SK-N-SH (cell line): Measurements from ENCODE around the gene F9. TPM values are rescaled to one million over a fixed set of nuclear protein-coding genes. Genes with fewer than 3 reads are reported as not detected.

Source experiments
- CTCF ChIA-PET: fragments of 300-600, 350-600 bp; formaldehyde crosslinking; extraction: SDS; loops from one replicate; lab custom pipeline; 2021; lab: Yijun Ruan, JAX
- POLR2A ChIA-PET: fragments of 350-600 bp; sonication (Branson Sonifier 250); formaldehyde crosslinking; extraction: SDS; loops from one replicate; lab custom pipeline; 2020; ENCODE audit warnings: antibody characterized with exemption, inconsistent platforms; lab: Yijun Ruan, JAX
- DNase-seq: peaks from one replicate; pipeline ENCODE4 v3.0.0; 2012
- H2AFZ ChIP-seq: fragments of 200-600 bp; sonication (generic); 2 replicates; pipeline ENCODE4 v1.8.1; 2016; ENCODE audit warnings: antibody characterized with exemption, mild to moderate bottlenecking, low read depth
- H3F3A ChIP-seq: fragments of 200-600 bp; sonication (generic); replicated peaks from 2 replicates; pipeline ENCODE3; 2016; ENCODE audit warnings: antibody characterized with exemption, mild to moderate bottlenecking; ENCODE audit not compliant: insufficient read depth
- H3K27ac ChIP-seq, 2 experiments: fragments of 200-500 bp in 1 of 2; fragments of 200-600 bp in 1 of 2; sonication (Bioruptor generic) in 1 of 2; sonication (generic), shearing (Covaris generic) in 1 of 2; 2 replicates each; pipeline versions ENCODE4 v1.5.1 to v1.6.1; 2014 to 2016; ENCODE audit warnings: low read depth in 2 of 2, inconsistent platforms in 1 of 2, low read length in 1 of 2, mild to moderate bottlenecking in 1 of 2, mixed read lengths in 1 of 2
- H3K27me3 ChIP-seq: fragments of 200-600 bp; sonication (generic), shearing (Covaris generic); 2 replicates; pipeline ENCODE4 v1.6.1; 2016; ENCODE audit warnings: mixed run types; ENCODE audit not compliant: insufficient read depth
- H3K36me3 ChIP-seq, 2 experiments: fragments of 200-500 bp in 1 of 2; fragments of 200-600 bp in 1 of 2; sonication (Bioruptor generic) in 1 of 2; sonication (generic) in 1 of 2; replicated peaks in 1 of 2; 2 replicates each; pipeline versions ENCODE3 to v1.5.1; 2014 to 2016; ENCODE audit warnings: low read length in 1 of 2, mild to moderate bottlenecking in 1 of 2; ENCODE audit not compliant: insufficient read depth in 2 of 2, control insufficient read depth in 1 of 2
- H3K4me1 ChIP-seq, 2 experiments: fragments of 200-500 bp in 1 of 2; fragments of 200-600 bp in 1 of 2; sonication (Bioruptor generic) in 1 of 2; sonication (generic), shearing (Covaris generic) in 1 of 2; 2 replicates each; pipeline versions ENCODE4 v1.5.1 to v1.6.1; 2014 to 2016; ENCODE audit warnings: low read depth in 1 of 2, low read length in 1 of 2, mixed run types in 1 of 2; ENCODE audit not compliant: insufficient read depth in 2 of 2, control insufficient read depth in 1 of 2
- H3K4me2 ChIP-seq: fragments of 200-600 bp; sonication (generic), shearing (Covaris generic); 2 replicates; pipeline ENCODE4 v1.6.1; 2017; ENCODE audit warnings: mixed run types
- H3K4me3 ChIP-seq, 2 experiments: fragments of 200-500 bp in 1 of 2; fragments of 200-600 bp in 1 of 2; sonication (Bioruptor generic) in 1 of 2; sonication (generic), shearing (Covaris generic) in 1 of 2; 2 replicates each; pipeline versions ENCODE4 v1.5.1 to v1.8.1; 2014 to 2016; ENCODE audit warnings: low read depth in 2 of 2, inconsistent platforms in 1 of 2, low read length in 1 of 2, mild to moderate bottlenecking in 1 of 2, mixed read lengths in 1 of 2, moderate library complexity in 1 of 2
- H3K79me2 ChIP-seq: fragments of 200-600 bp; sonication (generic); 2 replicates; pipeline ENCODE4 v1.8.1; 2017; ENCODE audit warnings: mild to moderate bottlenecking; ENCODE audit not compliant: insufficient read depth
- H3K9ac ChIP-seq: fragments of 200-600 bp; sonication (generic); 2 replicates; pipeline ENCODE4 v1.6.1; 2017; ENCODE audit warnings: mixed run types
- H3K9me2 ChIP-seq: fragments of 200-600 bp; sonication (generic); 2 replicates; pipeline ENCODE4 v1.6.1; 2017; ENCODE audit warnings: mixed run types
- H3K9me3 ChIP-seq: fragments of 200-600 bp; sonication (generic); 2 replicates; pipeline ENCODE4 v1.6.1; 2017; ENCODE audit warnings: mixed run types, mild to moderate bottlenecking, moderate library complexity
- H4K20me1 ChIP-seq: fragments of 200-600 bp; sonication (generic); 2 replicates; pipeline ENCODE4 v1.6.1; 2017; ENCODE audit warnings: mild to moderate bottlenecking, mixed run types; ENCODE audit not compliant: insufficient read depth
- CHD2 ChIP-seq: fragments of 150-350 bp; IDR thresholded peaks from 2 replicates; pipeline ENCODE4 v1.6.1; 2018; ENCODE audit warnings: low read length; ENCODE audit not compliant: partially characterized antibody
- EP300 ChIP-seq, 2 experiments: IDR thresholded peaks; 2 replicates each; pipeline versions ENCODE4 v1.4.0 to v1.6.1; 2012; ENCODE audit warnings: borderline replicate concordance in 1 of 2, low read depth in 1 of 2, low read length in 1 of 2
- EZH2phosphoT487 ChIP-seq: fragments of 200-600 bp; sonication (generic); IDR thresholded peaks from 2 replicates; pipeline ENCODE4 v1.6.1; 2017; ENCODE audit warnings: low read depth, mixed run types, mild to moderate bottlenecking, antibody characterized with exemption, moderate library complexity, borderline replicate concordance
- FOXJ3 ChIP-seq: sonication (generic); formaldehyde crosslinking; IDR thresholded peaks from 2 replicates; pipeline ENCODE4 v1.5.1; 2020; ENCODE audit warnings: mild to moderate bottlenecking, missing genetic modification reagents
- FOXM1 ChIP-seq: IDR thresholded peaks from 2 replicates; pipeline ENCODE4 v1.4.0; 2012; ENCODE audit warnings: low read depth, mild to moderate bottlenecking
- MXI1 ChIP-seq: IDR thresholded peaks from 2 replicates; pipeline ENCODE4 v1.6.1; 2012; ENCODE audit warnings: mild to moderate bottlenecking, low read depth, low read length, improper control_type of control experiment
- RAD21 ChIP-seq: IDR thresholded peaks from 2 replicates; pipeline ENCODE4 v1.6.1; 2012; ENCODE audit warnings: mild to moderate bottlenecking, low read length
- RFX5 ChIP-seq: IDR thresholded peaks from 2 replicates; pipeline ENCODE4 v1.6.1; 2012; ENCODE audit warnings: mild to moderate bottlenecking, improper control_type of control experiment, low read length
- RXRA ChIP-seq: IDR thresholded peaks from 2 replicates; pipeline ENCODE4 v1.4.0; 2012; ENCODE audit warnings: low read depth, mild to moderate bottlenecking, borderline replicate concordance
- SIN3A ChIP-seq: IDR thresholded peaks from 2 replicates; pipeline ENCODE4 v1.6.1; 2012; ENCODE audit warnings: low read depth, mild to moderate bottlenecking, low read length, moderate library complexity, borderline replicate concordance
- TAF1 ChIP-seq: IDR thresholded peaks from 2 replicates; pipeline ENCODE4 v1.6.1; 2012; ENCODE audit warnings: low read depth, mild to moderate bottlenecking, low read length, moderate library complexity, borderline replicate concordance
- TEAD4 ChIP-seq: IDR thresholded peaks from 2 replicates; pipeline ENCODE4 v1.4.0; 2012; ENCODE audit warnings: mild to moderate bottlenecking, borderline replicate concordance; ENCODE audit not compliant: insufficient read depth
- WGBS: methylation state at CpG from one replicate; pipeline ENCODE4 v1.1.6; 2017; ENCODE audit warnings: low lambda C conversion rate; 5-methylcytosine and 5-hydroxymethylcytosine counted together
- polyA plus RNA-seq, 3 experiments: library from polyadenylated mRNA; depleted of rRNA; stranded (reverse); fragments of >200 nt; gene quantifications; 2 replicates each; pipeline ENCODE4 v1.2.3, GENCODE V29; 2012
- TF ChIP-seq, protein P1 (sequence below): fragments of 150-350 bp; IDR thresholded peaks from 2 replicates; pipeline ENCODE4 v1.6.1; 2017; ENCODE audit warnings: antibody characterized with exemption, low read length, low read depth, borderline replicate concordance
- TF ChIP-seq, protein P2 (sequence below): IDR thresholded peaks from 2 replicates; pipeline ENCODE4 v1.4.0; 2012; ENCODE audit warnings: low read depth
- TF ChIP-seq, protein P3 (sequence below): fragments of 150-350 bp; IDR thresholded peaks from 2 replicates; pipeline ENCODE4 v1.6.1; 2016; ENCODE audit warnings: mild to moderate bottlenecking, low read depth, low read length
- TF ChIP-seq, protein P4 (sequence below): IDR thresholded peaks from 2 replicates; pipeline ENCODE4 v1.6.1; 2012; ENCODE audit warnings: mild to moderate bottlenecking, low read depth, low read length, moderate library complexity
- TF ChIP-seq, protein P5 (sequence below): fragments of 200-600 bp; sonication (generic); IDR thresholded peaks from 2 replicates; pipeline ENCODE4 v1.6.1; 2017; ENCODE audit warnings: antibody characterized with exemption, mild to moderate bottlenecking, moderate library complexity
- TF ChIP-seq, protein P6 (sequence below): IDR thresholded peaks from 2 replicates; pipeline ENCODE4 v1.4.0; 2012; ENCODE audit warnings: low read depth, borderline replicate concordance

F9 gene
- polyA plus RNA-seq, 1 of the 3 experiments (the other 2 are of a cell fraction), result not detected

DNA sequence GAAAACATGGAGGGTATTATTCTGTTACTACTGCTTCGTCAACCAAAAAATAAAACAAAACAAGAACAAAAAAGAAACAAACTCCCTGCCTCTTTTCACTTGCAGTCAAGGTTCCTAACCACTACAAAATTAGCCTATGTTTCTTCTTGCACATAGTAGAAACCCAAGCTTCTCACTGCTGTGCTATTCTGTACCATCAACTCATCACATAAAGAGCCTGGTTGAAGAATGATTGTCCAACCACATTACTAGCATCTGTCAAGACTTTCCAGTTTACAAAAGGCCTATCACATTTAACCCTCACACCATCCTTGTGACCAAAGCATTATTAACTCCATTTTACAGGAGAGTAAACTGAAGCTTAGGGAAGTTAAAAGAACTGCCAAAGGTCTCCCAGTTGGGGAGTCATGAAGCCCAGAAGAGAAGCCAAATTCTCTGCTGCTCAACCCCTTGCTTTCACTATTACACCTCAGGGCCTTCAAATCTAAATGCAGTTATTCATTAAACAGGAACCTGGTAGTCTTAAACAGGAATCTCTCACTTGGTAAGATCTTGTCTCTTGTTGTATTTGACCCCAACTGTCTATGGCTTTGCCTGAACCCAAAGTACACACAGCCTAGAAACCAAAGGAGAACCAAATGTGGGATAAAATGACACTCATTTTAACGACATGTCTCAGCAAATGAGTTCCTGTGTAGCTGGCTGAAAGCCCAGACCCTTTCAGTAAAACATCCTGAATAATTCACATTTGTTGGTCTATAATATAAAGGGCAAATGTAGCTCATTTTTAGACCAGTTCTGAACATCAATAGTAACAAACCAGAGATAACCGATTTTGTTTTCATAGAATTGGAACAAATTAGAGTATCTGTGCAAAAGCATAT lies 8.6 kb downstream of the F9 start (continued):
- TF ChIP-seq, protein P1, sequence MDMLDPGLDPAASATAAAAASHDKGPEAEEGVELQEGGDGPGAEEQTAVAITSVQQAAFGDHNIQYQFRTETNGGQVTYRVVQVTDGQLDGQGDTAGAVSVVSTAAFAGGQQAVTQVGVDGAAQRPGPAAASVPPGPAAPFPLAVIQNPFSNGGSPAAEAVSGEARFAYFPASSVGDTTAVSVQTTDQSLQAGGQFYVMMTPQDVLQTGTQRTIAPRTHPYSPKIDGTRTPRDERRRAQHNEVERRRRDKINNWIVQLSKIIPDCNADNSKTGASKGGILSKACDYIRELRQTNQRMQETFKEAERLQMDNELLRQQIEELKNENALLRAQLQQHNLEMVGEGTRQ, result no peak
- no peak for TF ChIP-seq RFX5
- TF ChIP-seq, protein P2, sequence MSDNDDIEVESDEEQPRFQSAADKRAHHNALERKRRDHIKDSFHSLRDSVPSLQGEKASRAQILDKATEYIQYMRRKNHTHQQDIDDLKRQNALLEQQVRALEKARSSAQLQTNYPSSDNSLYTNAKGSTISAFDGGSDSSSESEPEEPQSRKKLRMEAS, result no peak
- no peak for TF ChIP-seq TAF1

DNA sequence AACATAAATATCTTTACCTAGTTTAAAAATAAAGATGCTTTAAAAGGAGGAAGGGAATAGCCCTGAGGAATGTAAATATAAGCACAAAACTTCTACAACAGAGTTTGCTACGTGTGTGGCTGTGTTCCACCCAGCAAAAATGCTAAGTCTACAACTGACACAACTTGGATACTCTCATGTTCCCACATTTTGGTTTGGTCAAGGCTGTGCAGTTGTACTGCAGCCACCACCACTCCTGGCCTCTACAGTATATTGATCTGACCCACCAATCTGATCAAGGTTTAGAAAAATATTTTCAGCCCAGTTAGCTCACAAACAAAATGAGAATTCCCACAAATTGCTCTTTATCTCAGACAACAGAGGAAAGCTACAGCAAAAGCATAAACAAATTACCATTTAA lies 12.1 kb downstream of the F9 start:
- WGBS, result 0% methylated on average over 1 of the region's 1 CpG
- no peak for DNase-seq
- Histone ChIP-seq H3K4me3 (no peak overlapping the region), H3K9me2 (no peaks in the 10 kb centered on the region), H3K4me2 (no peak overlapping the region), H3F3A (no peaks in the 10 kb centered on the region), H3K9me3 (no peaks in the 10 kb centered on the region), H3K4me1 (no peaks in the 10 kb centered on the region), H4K20me1 (no peaks in the 10 kb centered on the region), H3K9ac (no peak overlapping the region), H3K79me2 (no peaks in the 10 kb centered on the region), H3K27ac (no peak overlapping the region), H2AFZ (no peak overlapping the region), H3K27me3 (no peaks in the 10 kb centered on the region), H3K36me3 (no peaks in the 10 kb centered on the region)
- POLR2A ChIA-PET, result no interaction called here
- TF ChIP-seq, protein P3, sequence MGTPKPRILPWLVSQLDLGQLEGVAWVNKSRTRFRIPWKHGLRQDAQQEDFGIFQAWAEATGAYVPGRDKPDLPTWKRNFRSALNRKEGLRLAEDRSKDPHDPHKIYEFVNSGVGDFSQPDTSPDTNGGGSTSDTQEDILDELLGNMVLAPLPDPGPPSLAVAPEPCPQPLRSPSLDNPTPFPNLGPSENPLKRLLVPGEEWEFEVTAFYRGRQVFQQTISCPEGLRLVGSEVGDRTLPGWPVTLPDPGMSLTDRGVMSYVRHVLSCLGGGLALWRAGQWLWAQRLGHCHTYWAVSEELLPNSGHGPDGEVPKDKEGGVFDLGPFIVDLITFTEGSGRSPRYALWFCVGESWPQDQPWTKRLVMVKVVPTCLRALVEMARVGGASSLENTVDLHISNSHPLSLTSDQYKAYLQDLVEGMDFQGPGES, result no peak
- TF ChIP-seq TEAD4 (no peak), CHD2 (no peak), EP300 (IDR thresholded peaks at IDR 0.05; ENCODE audit: borderline replicate concordance in 1 of 2, low read depth in 1 of 2, low read length in 1 of 2) (no peak), RXRA (no peak), RAD21 (no peak), EZH2phosphoT487 (no peak), SIN3A (no peak), TAF1 (no peak), FOXJ3 (CRISPR knock-in tag) (no peak), MXI1 (no peak), FOXM1 (no peak)
- TF ChIP-seq, protein P4, sequence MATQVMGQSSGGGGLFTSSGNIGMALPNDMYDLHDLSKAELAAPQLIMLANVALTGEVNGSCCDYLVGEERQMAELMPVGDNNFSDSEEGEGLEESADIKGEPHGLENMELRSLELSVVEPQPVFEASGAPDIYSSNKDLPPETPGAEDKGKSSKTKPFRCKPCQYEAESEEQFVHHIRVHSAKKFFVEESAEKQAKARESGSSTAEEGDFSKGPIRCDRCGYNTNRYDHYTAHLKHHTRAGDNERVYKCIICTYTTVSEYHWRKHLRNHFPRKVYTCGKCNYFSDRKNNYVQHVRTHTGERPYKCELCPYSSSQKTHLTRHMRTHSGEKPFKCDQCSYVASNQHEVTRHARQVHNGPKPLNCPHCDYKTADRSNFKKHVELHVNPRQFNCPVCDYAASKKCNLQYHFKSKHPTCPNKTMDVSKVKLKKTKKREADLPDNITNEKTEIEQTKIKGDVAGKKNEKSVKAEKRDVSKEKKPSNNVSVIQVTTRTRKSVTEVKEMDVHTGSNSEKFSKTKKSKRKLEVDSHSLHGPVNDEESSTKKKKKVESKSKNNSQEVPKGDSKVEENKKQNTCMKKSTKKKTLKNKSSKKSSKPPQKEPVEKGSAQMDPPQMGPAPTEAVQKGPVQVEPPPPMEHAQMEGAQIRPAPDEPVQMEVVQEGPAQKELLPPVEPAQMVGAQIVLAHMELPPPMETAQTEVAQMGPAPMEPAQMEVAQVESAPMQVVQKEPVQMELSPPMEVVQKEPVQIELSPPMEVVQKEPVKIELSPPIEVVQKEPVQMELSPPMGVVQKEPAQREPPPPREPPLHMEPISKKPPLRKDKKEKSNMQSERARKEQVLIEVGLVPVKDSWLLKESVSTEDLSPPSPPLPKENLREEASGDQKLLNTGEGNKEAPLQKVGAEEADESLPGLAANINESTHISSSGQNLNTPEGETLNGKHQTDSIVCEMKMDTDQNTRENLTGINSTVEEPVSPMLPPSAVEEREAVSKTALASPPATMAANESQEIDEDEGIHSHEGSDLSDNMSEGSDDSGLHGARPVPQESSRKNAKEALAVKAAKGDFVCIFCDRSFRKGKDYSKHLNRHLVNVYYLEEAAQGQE, result no peak
- TF ChIP-seq, protein P5, sequence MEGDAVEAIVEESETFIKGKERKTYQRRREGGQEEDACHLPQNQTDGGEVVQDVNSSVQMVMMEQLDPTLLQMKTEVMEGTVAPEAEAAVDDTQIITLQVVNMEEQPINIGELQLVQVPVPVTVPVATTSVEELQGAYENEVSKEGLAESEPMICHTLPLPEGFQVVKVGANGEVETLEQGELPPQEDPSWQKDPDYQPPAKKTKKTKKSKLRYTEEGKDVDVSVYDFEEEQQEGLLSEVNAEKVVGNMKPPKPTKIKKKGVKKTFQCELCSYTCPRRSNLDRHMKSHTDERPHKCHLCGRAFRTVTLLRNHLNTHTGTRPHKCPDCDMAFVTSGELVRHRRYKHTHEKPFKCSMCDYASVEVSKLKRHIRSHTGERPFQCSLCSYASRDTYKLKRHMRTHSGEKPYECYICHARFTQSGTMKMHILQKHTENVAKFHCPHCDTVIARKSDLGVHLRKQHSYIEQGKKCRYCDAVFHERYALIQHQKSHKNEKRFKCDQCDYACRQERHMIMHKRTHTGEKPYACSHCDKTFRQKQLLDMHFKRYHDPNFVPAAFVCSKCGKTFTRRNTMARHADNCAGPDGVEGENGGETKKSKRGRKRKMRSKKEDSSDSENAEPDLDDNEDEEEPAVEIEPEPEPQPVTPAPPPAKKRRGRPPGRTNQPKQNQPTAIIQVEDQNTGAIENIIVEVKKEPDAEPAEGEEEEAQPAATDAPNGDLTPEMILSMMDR, result no peak
- TF ChIP-seq, protein P6, sequence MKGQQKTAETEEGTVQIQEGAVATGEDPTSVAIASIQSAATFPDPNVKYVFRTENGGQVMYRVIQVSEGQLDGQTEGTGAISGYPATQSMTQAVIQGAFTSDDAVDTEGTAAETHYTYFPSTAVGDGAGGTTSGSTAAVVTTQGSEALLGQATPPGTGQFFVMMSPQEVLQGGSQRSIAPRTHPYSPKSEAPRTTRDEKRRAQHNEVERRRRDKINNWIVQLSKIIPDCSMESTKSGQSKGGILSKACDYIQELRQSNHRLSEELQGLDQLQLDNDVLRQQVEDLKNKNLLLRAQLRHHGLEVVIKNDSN, result no peak
- TF ChIP-seq, protein P1, result no peak
- CTCF ChIA-PET, result interaction anchor here (1.7 kb wide), 1 partner anchor 17 kb away, joined by 5 read pairs; no protein-coding TSS in a partner anchor
